Kidney capillary endothelial cell (primary cell): Measurements from ENCODE around the gene SMIM44.
"Not testable (repeated sequence)": the region's sequence is repeated elsewhere in the genome, so short reads cannot be mapped to it uniquely, and the experiment has no call there.

Source experiments
- DNase-seq: peaks from one replicate; pipeline ENCODE4 v3.0.0-alpha.2; 2018; ENCODE audit warnings: low spot score

The SMIM44 gene

DNA sequence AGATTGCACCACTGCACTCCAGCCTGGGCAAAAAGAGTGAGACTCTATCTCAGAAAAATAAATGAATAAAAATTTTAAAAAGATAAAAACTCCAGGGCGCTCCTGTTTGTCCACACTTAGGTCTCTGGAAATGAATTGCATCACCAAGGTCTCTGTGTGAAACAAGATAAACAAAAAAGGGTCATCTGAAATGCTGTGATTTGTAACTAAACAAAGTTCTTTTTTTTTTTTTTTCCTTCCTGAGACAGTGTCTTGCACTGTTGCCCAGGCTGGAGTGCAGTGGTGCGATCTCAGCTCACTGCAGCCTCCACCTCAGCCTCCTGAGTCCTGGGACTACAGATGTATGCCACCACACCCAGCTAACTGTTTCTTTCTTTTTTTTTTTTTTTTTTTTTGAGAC, 34.4 kb upstream of the SMIM44 start:
- no peak for DNase-seq

DNA sequence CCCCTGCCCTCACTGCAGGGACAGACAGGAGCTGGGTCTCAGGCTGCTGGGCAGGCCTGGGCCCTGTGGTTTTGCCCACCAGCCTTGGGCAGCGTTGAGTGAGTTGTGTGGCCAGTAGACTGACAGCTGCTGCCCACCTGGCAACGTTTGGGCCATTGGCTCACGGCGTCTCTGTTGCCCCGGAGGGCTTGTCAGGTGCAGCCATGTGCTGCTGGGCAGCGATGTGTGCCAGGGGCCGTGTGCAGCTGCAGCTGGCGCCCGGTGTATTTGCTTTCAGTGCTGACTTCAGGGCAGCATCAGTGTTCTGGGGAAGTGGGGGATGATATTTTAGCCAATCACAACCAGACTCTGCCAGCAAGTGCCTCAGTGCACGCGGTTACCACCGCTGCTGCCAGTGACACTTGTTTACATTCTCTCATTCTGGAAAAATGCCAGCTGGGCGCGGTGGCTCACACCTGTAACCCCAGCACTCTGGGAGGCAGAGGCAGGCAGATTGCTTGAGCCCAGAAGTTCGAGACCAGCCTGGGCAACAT, 33.5 kb upstream of the SMIM44 start:
- DNase-seq: no peak

DNA sequence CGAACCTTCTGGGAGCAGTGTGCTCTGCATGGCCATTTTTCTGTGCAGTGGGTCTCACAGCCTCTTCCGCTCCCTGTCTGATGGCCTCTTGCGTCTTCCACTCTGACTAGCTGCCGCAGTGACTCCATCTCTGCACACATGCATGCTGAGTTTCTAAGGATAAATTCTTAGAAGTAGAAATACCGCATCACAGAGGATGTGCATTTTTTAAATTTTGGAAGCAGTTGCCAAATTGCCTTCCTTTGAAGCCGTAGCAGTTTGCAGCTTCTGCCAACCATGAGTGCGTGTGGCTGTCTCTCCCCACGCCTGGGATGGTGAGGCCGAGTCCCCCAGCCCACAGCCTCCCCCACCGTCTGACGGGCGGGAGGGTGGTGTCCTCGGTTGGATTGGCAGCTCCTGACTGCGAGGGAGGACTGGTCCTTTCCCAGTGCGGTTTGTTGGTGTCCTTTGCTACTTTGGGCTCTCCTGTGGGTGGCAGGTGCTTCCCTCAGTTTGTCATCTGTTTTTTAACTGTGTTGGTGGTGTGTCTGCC, 32.7 kb upstream of the SMIM44 start:
- no peak for DNase-seq

DNA sequence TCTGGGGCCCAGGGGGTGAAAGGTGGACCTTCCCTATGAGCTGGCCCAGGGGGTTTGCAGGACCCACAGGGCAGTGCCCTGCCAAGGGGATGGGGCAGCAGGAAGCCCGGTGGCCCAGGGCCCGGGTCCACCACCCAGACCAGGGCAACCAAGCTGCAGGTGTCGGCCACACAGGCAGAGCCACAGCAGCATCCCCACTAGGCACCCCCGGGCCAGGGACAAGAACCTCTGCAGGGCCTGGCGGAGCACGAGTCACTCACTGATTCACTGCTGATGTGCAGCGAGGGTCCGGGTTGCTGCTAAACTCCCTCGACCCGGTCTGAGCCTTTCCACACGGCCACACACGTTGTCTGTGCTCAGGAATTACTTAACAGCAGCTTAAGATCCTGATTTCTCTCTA, 31.7 kb upstream of the SMIM44 start:
- no peak for DNase-seq

DNA sequence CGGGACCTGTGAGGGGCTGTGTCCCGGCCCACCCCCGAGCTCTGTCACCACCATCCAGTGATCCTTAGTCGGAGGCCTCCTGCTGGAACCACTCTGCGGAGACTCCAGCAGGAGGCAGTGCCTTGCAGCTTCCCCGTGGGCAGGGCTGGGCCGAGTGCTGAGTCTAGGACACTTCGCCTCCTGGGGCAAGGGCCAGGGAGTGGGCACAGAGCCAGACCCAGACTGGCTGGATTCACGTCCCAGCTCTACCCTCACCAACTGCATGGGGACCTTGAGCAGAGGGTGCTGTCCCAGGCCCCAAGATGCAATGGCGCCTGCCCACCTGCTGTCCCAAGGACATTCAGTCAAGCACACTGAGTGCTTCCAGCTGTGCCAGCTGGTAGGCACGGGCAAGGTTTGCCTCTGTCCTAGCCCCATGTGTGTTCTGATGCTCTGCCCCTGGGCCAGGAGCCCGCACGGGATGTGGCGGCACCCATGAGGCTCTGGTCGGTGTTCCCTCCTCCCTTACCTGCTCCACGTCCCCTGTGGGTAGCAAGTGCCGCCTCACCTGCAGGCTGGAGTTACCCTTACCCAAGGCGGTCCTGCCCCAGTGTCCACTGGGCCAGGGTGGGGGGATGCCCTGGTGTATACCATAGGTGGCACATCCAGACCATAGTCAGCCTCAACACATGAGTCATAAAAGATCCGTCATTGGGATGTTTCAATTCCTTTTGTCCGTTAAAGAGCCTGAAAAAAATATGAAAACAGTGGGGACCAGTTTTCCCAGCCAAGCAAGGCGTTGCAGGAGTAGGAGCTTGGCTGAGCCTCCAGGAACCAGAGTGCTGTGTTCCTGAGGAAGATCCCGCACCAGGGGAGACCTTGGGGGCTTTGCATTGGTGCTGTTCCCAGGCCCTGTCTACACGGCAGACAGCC, 30.2 kb upstream of the SMIM44 start:
- no peak for DNase-seq

DNA sequence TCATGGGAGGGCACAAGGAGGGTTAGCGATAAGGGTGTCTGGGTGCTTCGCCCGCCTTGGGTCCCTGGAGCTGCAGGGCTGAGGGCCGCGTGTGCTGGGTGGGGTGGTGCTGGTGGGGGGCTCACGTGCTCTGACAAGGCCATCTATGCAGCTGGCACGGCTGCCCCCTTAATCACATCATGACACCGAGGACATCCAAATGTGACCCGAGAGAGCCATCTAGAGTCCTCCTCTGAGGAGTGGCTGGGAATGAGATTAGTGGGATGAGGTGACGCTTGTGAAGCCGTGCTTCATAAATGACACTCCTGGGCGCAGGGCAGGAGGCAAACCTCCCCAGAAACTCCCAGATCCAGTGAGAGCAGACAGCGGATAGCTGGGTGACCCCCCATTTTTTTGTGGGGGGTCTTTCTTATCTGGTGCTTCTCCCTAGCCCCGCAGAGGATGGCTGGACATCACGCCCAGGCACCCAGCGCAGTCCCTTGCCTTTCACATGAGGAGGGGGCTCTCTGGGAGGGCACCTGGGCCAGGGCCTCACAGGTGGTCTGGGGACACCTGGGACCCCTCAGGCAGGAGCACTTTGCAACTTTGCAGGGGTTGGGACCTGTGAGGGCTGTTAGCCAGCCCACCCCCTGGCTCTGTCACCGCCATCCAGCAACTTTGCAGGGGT, 29.5 kb upstream of the SMIM44 start:
- no peak for DNase-seq

DNA sequence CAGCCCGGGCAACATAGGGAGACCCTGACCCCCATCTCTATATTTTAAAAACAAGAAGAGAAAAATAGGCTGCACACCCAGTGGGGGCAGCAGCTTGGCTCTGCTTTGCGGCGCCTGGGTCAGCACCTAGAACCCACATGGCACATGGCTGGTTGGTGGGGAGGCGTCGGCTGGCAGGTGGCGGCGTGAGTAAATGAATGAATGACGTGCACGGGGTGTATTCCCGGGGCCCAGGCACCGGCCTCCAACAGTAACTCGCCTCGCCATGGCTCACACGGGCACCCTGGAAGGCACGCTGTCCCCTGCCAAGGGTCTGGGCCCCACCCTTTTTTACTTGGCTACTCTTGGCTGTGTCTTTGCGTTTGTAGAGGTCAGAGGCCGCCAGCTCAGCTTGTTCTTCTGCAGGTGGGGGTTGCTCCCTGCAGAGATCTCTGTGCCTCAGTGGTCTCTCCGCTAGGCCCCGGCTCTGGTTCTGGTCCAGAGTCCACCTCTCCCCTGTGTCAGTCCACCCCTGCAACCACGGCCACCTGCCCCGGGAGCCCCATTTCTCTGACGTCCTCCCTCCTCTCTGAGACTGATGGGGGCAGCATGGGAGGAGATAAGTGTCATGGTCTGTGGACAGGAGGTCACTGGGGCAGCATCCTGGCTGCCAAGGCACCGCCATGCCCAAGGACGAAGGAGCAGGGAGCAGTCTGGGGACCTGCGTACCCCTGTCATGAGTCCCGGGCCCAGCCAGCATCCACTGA, 28.4 kb upstream of the SMIM44 start:
- DNase-seq: no peak

DNA sequence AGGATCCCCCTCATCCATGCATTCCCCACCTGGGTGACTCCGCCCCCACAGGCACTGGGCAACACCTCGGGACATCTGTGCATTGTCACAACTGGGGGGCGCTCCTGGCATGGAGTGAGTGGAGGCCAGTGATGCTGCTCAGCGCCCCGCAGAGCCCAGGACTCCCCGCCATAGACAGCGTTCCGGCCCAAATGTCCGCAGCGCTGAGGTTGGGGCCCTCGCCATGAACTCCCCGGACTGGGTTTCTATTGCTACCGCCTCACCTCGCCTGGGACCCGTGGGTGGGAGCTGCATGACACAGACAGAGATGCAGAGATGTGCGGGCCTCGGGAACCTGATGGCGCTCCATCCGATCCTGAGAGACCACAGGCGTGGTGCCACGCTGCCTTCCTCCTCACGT, 27.5 kb upstream of the SMIM44 start:
- no peak for DNase-seq

DNA sequence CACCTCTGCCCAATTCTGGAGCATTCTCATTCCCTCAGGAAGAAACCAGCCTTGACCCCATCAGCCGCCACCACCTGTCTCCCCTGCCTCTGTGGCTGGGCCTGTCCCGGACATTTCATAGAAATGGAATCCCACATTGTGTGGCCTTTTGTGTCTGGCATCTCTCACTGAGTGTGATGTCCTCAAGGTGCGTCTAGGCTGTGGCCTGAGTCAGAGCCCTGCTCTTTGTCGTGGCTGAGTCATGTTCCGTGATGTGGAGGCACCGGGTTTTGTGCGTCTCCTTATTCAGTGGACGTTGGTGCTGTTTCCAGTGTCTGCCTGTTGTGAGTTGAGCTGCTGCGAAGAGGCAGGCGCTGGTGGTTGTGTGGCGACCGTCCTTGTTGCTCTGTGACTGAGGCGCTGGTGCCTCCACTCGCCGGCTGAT, 26.3 kb upstream of the SMIM44 start:
- peak; percentile 74 for DNase-seq

DNA sequence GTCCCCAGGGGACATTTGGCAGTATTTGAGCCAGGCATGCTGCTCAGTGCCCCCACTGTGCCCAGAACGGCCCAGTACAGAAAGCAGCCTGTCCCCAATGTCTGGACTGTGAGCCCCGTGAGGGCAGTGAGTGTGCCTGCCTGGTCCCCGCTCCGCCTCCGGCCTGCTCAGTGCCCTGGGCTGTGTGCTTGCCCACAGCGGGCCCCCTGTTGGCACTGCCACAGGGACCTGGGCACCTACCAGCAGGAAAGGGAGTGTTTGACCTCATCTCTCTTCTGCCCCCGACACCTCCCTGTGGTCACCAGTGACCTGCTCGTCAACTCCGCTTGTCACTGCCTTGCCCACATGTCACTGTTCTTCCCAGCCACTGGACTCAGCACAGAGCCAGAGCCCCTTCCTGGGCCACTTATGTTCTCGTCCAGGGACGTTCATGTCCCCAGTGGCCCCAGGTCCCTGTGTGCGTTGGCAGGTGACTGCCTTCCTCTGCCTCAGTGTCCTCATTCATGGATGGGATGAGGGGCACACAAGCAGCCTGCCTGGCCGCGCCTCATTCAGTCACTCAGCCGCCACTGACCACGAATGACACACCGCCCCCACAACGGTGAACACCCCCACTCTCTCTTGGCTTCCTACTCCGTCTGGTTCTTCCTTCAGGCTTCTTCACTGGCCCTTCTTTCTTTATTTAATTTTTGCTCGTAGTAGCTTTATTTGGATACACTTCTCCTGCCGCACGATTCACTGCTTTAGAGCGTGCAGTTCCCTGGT, 25.7 kb upstream of the SMIM44 start:
- DNase-seq: no peak

DNA sequence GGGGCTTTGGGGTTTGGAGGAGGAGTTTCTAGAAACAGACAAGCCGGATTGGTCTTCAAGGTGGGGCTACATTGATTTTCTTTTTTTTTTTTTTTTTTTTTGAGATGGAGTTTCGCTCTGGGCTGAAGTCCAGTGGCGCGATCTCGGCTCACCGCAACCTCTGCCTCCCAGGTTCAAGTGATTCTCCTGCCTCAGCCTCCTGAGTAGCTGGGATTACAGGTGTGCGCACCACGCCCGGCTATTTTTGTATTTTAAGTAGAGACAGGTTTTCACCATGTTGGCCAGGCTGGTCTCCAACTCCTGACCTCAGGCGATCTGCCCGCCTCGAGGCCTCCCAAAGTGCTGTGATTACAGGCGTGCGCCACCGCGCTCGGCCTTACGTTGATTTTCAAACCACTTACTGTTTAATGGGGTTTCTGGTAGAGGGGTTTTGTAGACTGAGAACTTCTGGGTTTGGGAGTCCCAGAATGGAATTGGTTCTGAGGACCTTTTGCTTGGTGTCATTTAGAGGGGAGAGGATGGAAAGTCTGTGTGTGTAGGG, 24.9 kb upstream of the SMIM44 start:
- not testable (repeated sequence) for DNase-seq

DNA sequence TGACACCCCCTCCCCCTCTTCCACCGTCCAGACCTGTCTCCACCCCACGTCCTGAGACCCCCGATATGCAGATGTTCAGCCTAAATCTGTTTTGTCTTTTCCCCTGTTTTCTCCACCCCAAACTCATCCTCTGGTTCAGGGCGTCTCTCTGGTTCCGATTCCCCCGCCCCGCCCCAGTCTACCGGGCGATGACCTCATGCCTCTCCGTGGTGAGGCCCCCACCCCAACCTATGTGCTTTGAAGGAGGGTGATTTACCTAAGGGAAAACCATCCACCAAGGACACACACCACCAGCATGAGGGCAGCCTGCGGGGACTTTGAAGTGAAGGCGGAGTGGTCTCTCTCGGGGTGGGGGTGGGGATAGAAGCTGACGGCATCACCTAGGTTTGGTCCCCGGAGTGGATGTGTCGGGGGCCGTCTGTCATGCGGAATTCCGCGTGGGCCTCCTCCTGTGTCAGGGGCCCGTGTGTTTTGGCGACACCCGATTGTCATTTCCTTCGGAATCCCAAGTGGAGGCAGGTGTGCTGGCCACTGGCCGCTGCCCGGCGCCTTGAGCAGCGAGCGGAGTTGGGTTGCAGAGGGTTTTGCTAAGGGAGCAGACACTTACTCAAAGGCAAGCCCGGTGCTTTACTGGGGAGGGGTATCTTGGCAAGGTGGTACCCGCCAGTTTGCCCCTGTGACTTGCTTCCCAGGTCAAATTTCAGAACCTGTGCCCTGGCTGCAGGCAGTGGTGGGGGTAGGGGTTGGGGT, 24.3 kb upstream of the SMIM44 start:
- no peak for DNase-seq

DNA sequence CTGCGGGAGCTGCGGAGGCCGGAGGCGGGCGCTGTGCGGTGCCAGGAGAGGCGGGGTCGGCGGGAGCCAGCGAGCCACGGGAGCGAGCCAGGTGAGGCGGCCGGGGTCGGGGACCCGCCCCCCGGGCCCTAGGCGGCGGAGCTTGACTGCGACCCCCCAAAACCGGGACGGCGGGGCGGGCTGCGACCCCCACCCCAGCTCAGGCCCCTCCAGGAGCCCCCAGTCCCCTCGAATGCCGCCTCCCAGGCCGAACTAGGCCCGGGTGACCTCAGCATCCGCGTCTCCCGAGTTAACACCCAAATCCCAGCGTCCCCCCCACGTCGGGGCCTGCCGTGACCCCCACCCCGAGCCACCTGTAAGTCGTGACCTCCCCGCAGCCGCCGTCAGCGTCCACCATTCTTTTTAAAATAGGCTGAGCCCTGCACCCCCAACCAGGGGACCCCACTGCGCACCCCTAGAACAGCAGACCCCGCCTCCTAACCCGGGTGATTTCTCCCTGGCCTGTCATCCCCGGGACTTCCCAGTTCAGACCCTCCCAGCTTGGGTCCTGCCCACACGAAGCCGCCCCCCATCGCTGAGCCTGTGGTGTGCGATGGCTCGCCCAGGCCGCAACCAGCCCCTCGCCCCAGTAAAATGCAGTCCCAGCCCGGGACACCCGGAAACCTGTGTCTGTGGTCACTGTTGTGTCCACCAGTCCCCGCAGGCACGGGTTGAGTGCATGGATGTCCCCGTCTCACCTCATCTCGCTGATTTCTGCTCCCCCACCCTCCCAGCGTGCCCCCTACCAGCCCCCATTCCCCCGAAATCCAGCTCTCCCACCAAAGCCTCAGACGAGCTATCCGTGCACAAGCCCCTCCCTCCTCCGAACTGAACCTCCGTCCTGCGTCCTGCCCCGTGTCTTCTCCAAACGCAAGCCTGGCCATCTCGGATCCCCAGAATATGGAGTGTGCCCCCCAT, 23.4 kb upstream of the SMIM44 start:
- DNase-seq: no peak

DNA sequence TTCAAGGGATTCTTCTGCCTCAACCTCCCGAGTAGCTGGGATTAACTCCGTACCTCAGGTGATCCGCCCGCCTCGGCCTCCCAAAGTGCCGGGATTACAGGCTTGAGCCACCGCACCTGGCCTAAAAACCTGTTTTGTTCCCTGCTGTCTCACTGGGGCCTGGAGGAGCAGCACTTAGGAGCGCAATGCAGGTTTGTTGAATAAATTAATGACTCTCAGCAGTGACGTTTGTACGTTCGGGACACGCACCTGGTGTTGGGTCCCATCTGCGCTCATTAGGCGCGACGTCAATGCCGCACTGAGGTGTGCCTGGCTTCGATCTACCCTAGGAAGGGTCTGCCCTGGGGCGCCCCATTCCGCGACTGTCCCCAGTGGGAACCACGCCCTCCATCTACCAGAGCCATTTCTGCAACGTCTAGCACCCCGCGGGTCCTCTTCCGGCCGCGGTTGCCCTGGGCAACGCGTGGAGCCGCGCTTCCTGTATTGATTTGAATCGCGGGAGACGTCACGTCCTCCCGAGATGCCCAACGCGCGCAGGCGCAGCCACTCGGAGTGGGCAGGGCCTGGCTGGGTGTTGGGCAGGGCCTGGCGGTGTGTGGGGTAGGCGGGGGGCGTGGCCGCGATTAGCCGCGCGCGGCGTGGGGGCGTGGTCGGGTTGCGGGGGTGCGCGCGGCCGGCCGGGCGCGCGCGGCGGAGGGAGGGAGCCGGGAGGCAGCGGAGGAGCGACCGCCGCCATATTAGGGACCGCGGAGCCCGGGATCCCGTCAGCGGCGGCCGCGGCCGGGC, 22.6 kb upstream of the SMIM44 start, which contains the start of gene FZR1:
Gene FZR1 (plus strand): TSS at position 714 of the 786 bp plus-strand sequence. CDS start 16,679 bp downstream, outside the sequence.
- peak; percentile 97 for DNase-seq

DNA sequence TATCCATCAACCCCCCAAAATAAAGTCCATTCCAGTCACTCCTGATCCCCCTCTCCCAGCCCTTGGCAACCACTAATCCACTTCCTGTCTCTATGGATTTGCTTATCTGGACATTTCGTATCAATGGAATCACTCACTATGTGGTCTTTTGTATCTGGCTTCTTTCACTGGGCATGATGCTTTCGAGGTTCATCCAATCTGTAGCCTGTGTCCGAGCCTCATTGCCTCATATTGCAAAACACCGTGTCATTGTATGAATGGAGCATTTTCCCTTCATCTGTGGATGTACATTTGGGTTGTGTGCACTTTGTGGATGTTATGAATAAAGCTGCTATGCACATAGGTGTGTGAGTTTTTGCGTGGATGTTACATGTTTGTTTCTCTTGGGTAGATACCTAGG, 21.5 kb upstream of the SMIM44 start:
- DNase-seq: no peak

DNA sequence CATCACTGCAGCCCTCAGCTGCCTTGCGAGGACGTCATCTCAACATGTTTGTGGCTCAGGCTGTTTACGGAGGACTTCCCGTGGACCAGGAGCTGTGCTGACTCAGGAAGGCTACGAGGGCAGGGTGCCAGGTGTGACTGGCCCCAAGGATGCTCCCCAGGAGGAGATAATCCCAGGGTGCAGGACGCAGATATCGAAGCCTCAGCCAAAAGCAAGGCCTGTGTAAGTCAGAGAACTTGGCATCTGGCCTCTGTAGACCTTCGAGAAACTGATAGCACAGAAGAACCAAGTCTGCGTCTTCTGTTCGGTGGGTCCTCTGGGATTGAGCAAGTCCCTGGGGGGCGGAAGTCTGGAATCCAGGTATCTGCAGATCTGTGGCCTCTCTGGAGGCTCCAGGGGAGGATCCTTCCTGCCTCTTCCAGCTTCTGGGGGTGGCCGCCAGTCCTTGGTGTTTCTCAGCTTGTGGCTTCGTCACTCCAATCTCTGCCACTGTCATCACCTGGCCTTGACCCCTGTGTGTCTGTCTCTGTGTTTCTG, 19.9 kb upstream of the SMIM44 start:
- no peak for DNase-seq

DNA sequence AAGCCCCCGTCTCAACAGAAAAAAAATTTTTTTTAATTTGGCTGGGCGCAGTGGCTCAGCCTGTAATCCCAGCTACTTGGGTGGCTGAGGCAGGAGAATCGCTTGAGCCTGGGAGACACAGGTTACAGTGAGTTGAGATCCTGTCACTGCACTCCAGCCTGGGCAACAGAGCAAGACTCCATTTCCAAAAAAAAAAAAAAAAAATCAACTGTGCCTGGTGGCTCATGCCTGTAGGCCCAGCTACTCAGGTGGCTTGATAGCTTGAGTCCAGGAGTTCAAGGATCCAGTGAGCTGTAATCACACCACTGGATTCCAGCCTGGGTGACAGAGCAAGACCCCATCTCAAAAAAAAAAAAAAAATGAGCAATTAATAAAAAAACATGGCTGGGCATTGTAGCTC, 18.5 kb upstream of the SMIM44 start:
- DNase-seq: no peak
